ENCODE results near the gene IREB2.

Gene IREB2

DNA sequence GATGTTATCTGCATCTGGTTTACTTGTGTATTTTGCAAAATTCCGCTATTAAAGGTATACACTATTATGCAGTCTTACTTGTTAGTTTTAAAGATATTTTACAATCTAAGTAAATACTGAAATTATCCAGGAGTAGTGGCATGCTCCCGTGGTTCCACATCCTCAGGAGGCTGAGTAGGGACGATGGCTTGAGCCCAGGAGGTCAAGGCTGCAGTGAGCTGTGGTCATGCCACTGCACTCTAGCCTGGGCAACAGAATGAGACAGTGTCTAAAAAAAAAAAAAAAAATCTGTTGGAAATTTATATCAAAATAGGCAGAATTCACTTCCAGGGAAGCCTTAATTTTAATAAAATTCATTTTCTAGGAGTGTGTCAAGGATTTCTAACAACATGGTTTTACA lies 41.6 kb downstream of the IREB2 start:
- H3K4me1 ChIP-seq (ENCODE audit: low read length) = no peaks in the 10 kb centered on the region
- H3K9me3 ChIP-seq (ENCODE audit: insufficient read depth, low read length) = no peaks in the 10 kb centered on the region
- H3K27me3 ChIP-seq (ENCODE audit: low read depth, low read length) = no peaks in the 10 kb centered on the region
- H3K4me2 ChIP-seq (ENCODE audit: low read length) = no peak overlapping the region
- TF ChIP-seq EZH2phosphoT487 (IDR thresholded peaks at IDR 0.05; ENCODE audit: low read depth) = no peak
- TF ChIP-seq, protein P1, sequence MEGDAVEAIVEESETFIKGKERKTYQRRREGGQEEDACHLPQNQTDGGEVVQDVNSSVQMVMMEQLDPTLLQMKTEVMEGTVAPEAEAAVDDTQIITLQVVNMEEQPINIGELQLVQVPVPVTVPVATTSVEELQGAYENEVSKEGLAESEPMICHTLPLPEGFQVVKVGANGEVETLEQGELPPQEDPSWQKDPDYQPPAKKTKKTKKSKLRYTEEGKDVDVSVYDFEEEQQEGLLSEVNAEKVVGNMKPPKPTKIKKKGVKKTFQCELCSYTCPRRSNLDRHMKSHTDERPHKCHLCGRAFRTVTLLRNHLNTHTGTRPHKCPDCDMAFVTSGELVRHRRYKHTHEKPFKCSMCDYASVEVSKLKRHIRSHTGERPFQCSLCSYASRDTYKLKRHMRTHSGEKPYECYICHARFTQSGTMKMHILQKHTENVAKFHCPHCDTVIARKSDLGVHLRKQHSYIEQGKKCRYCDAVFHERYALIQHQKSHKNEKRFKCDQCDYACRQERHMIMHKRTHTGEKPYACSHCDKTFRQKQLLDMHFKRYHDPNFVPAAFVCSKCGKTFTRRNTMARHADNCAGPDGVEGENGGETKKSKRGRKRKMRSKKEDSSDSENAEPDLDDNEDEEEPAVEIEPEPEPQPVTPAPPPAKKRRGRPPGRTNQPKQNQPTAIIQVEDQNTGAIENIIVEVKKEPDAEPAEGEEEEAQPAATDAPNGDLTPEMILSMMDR (IDR thresholded peaks at IDR 0.05; ENCODE audit: low read depth, low read length) = no peak
- H4K20me1 ChIP-seq (ENCODE audit: insufficient read depth, low read length) = no peaks in the 10 kb centered on the region
- peaks cover 58% of the 10 kb centered on the region for H3K36me3 ChIP-seq (replicated peaks; ENCODE audit: low read depth, low read length)
- no peak overlapping the region for H3K9ac ChIP-seq (ENCODE audit: low read length)
- no peak overlapping the region for H3K27ac ChIP-seq (ENCODE audit: low read length)
- H3K4me3 ChIP-seq (ENCODE audit: low read length) = no peak overlapping the region
- H3K79me2 ChIP-seq (ENCODE audit: low read length) = no peaks in the 10 kb centered on the region
- H2AFZ ChIP-seq (ENCODE audit: low read depth, low read length) = no peak overlapping the region

DNA sequence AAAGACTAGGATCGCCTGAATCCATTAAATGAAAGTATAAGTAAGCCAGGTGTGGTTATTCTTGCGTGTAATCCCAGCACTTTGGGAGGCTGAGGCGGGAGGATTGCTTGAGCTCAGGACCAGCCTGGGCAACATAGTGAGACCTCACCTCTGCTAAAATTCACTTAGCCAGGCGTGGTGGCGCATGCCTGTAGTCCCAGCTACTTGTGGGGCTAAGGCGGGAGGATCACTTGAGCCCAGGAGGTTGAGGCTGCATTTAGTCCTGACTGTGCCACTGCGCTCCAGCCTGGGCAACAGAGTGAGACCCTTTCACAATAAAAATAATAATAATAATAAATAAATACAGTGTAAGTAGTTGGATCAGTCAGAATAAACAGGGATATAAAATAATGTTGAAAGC lies 43.9 kb downstream of the IREB2 start:
- H3K4me1 ChIP-seq (ENCODE audit: low read length) = no peaks in the 10 kb centered on the region
- peaks cover 65% of the 10 kb centered on the region for H3K36me3 ChIP-seq (replicated peaks; ENCODE audit: low read depth, low read length)
- H2AFZ ChIP-seq (ENCODE audit: low read depth, low read length) = no peak overlapping the region
- TF ChIP-seq EZH2phosphoT487 (IDR thresholded peaks at IDR 0.05; ENCODE audit: low read depth) = no peak
- TF ChIP-seq, protein P1 (IDR thresholded peaks at IDR 0.05; ENCODE audit: low read depth, low read length) = no peak
- no peak overlapping the region for H3K4me3 ChIP-seq (ENCODE audit: low read length)
- no peak overlapping the region for H3K4me2 ChIP-seq (ENCODE audit: low read length)
- H3K9ac ChIP-seq (ENCODE audit: low read length) = no peak overlapping the region
- no peak overlapping the region for H3K27ac ChIP-seq (ENCODE audit: low read length)
- no peaks in the 10 kb centered on the region for H3K79me2 ChIP-seq (ENCODE audit: low read length)
- no peaks in the 10 kb centered on the region for H3K27me3 ChIP-seq (ENCODE audit: low read depth, low read length)
- no peaks in the 10 kb centered on the region for H4K20me1 ChIP-seq (ENCODE audit: insufficient read depth, low read length)
- no peaks in the 10 kb centered on the region for H3K9me3 ChIP-seq (ENCODE audit: insufficient read depth, low read length)

DNA sequence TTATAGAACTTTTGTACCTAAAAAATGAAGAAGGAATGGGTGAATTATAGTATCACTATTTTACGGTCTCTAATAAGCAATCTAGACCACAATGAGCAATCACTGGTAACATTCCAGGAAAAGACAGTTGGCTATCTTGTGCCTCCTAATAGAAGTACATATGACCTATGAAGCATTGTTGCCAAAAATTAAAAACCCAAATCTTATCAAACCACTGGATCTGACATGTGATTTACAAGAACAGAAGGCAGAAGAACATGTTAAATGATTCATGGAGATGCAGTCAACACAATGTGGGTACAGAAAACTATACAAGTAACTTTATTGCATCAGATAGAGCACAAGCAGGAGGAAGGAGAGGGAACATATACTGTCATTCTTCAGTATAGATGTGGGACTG lies 54.9 kb downstream of the IREB2 start:
- no peak overlapping the region for H3K27ac ChIP-seq (ENCODE audit: low read length)

DNA sequence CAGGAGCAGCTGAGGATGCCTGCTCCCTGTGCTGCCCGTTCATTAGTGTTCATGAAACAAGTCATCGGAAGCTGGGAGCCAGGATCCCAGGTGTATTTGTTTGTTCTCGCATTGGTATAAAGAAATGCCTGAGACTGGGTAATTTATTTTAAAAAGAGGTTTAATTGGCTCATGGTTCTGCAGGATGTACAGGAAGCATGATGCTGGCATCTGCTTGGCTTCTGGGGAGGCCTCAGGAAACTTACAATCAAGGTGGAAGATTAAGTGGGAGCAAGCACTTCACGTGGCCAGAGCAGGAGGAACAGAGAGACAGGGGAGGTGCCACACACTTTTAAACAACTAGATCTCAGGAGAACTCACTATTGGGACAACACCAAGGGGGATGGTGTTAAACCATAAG lies 63.8 kb downstream of the IREB2 start:
- no peak overlapping the region for H3K4me3 ChIP-seq (ENCODE audit: low read length)
- peaks cover 47% of the 10 kb centered on the region for H3K36me3 ChIP-seq (replicated peaks; ENCODE audit: low read depth, low read length)
- H3K4me1 ChIP-seq (ENCODE audit: low read length) = peaks cover 1% of the 10 kb centered on the region; the same call in 1 of the 2 replicates
- H3K9me3 ChIP-seq (ENCODE audit: insufficient read depth, low read length) = no peaks in the 10 kb centered on the region
- no peaks in the 10 kb centered on the region for H3K79me2 ChIP-seq (ENCODE audit: low read length)
- H3K27ac ChIP-seq (ENCODE audit: low read length) = no peak overlapping the region
- H2AFZ ChIP-seq (ENCODE audit: low read depth, low read length) = no peak overlapping the region
- H3K27me3 ChIP-seq (ENCODE audit: low read depth, low read length) = no peaks in the 10 kb centered on the region
- no peak overlapping the region for H3K4me2 ChIP-seq (ENCODE audit: low read length)
- no peak overlapping the region for H3K9ac ChIP-seq (ENCODE audit: low read length)
- no peaks in the 10 kb centered on the region for H4K20me1 ChIP-seq (ENCODE audit: insufficient read depth, low read length)
- no peak for TF ChIP-seq EZH2phosphoT487 (IDR thresholded peaks at IDR 0.05; ENCODE audit: low read depth)
- TF ChIP-seq, protein P1 (IDR thresholded peaks at IDR 0.05; ENCODE audit: low read depth, low read length) = no peak

More for the DNA sequence above, 54.9 kb downstream of the IREB2 start:
- no peak for TF ChIP-seq EZH2phosphoT487 (IDR thresholded peaks at IDR 0.05; ENCODE audit: low read depth)
- TF ChIP-seq, protein P1 (IDR thresholded peaks at IDR 0.05; ENCODE audit: low read depth, low read length) = no peak
- no peak overlapping the region for H2AFZ ChIP-seq (ENCODE audit: low read depth, low read length)
- no peak overlapping the region for H3K4me3 ChIP-seq (ENCODE audit: low read length)
- H3K9me3 ChIP-seq (ENCODE audit: insufficient read depth, low read length) = no peaks in the 10 kb centered on the region
- H3K79me2 ChIP-seq (ENCODE audit: low read length) = no peaks in the 10 kb centered on the region; the same call in 1 of the 2 replicates
- H3K36me3 ChIP-seq (replicated peaks; ENCODE audit: low read depth, low read length) = peaks cover 75% of the 10 kb centered on the region
- no peaks in the 10 kb centered on the region for H3K27me3 ChIP-seq (ENCODE audit: low read depth, low read length)
- no peak overlapping the region for H3K9ac ChIP-seq (ENCODE audit: low read length)
- H3K4me1 ChIP-seq (ENCODE audit: low read length) = no peaks in the 10 kb centered on the region
- H3K4me2 ChIP-seq (ENCODE audit: low read length) = no peak overlapping the region
- H4K20me1 ChIP-seq (ENCODE audit: insufficient read depth, low read length) = no peaks in the 10 kb centered on the region
